H1 (cell line): ENCODE measurements around the gene TRIP11. TPM values are rescaled to one million over a fixed set of nuclear protein-coding genes. Genes with fewer than 3 reads are reported as not detected.

ENCODE experiments used
- CTCF ChIA-PET: fragments of 300-600 bp; sonication (Branson Sonifier 250); formaldehyde crosslinking; loops from one replicate; lab custom pipeline; 2021; ENCODE audit not compliant: partially characterized antibody; lab: Charles Lee
- POLR2A ChIA-PET: fragments of 300-600 bp; sonication (Branson Sonifier 250); formaldehyde crosslinking; loops from one replicate; lab custom pipeline; 2021; ENCODE audit warnings: inconsistent platforms; ENCODE audit not compliant: partially characterized antibody; lab: Charles Lee
- DNase-seq, 2 experiments: peaks; one replicate each; pipeline versions ENCODE4 v3.0.0 to v3.0.0-alpha.2; 2010 to 2022; ENCODE audit warnings: low spot score in 2 of 2, low read depth in 1 of 2, mixed read lengths in 1 of 2
- FAIRE-seq: peaks from 2 replicates; lab custom pipeline; 2011; peaks lifted over from hg19 to GRCh38; lab: Jason Lieb, UNC
- H2AFZ ChIP-seq: 2 replicates; pipeline ENCODE4 v1.8.1; 2012; ENCODE audit warnings: low read length, inconsistent platforms
- H2AK5ac ChIP-seq: 2 replicates; pipeline ENCODE4 v1.6.1; 2013; ENCODE audit warnings: low read depth, low read length
- H2BK120ac ChIP-seq: replicated peaks from 2 replicates; pipeline ENCODE3; 2013; ENCODE audit warnings: low read depth, low read length, inconsistent platforms
- H2BK12ac ChIP-seq: 2 replicates; pipeline ENCODE4 v1.6.1; 2013; ENCODE audit warnings: low read depth, low read length
- H2BK15ac ChIP-seq: 2 replicates; pipeline ENCODE4 v1.6.1; 2013; ENCODE audit warnings: low read length
- H2BK20ac ChIP-seq: 2 replicates; pipeline ENCODE4 v1.6.1; 2013; ENCODE audit warnings: low read length
- H2BK5ac ChIP-seq: 2 replicates; pipeline ENCODE4 v1.6.1; 2013; ENCODE audit warnings: low read depth, low read length
- H3K14ac ChIP-seq: 2 replicates; pipeline ENCODE4 v1.6.1; 2013; ENCODE audit warnings: inconsistent platforms; ENCODE audit not compliant: insufficient read length
- H3K18ac ChIP-seq: 2 replicates; pipeline ENCODE4 v1.6.1; 2013; ENCODE audit warnings: low read length; ENCODE audit errors: extremely low read depth
- H3K23ac ChIP-seq: 2 replicates; pipeline ENCODE4 v1.6.1; 2013; ENCODE audit warnings: inconsistent platforms; ENCODE audit not compliant: insufficient read length
- H3K23me2 ChIP-seq: 2 replicates; pipeline ENCODE4 v1.6.1; 2013; ENCODE audit warnings: low read depth, low read length
- H3K27ac ChIP-seq: 2 replicates; pipeline ENCODE4 v1.6.1; 2011; ENCODE audit warnings: low read depth, low read length, inconsistent platforms
- H3K27me3 ChIP-seq, 4 experiments: replicated peaks in 1 of 4; 1 replicate in 1 of 4; 2 replicates in 3 of 4; pipeline versions ENCODE4 v1.6.1 to v1.8.1; 2011 to 2013; ENCODE audit warnings: low read length in 3 of 4, mild to moderate bottlenecking in 3 of 4, inconsistent platforms in 2 of 4, mixed read lengths in 2 of 4, moderate library complexity in 1 of 4; ENCODE audit not compliant: control insufficient read depth in 3 of 4, insufficient read depth in 3 of 4; ENCODE audit errors: extremely low read depth in 1 of 4
- H3K36me3 ChIP-seq, 4 experiments: 2 replicates each; pipeline versions ENCODE4 v1.6.1 to v1.8.1; 2011 to 2013; ENCODE audit warnings: mild to moderate bottlenecking in 4 of 4, low read length in 3 of 4, moderate library complexity in 2 of 4, control low read depth in 1 of 4, inconsistent platforms in 1 of 4; ENCODE audit not compliant: insufficient read depth in 4 of 4, control insufficient read depth in 2 of 4
- H3K4ac ChIP-seq: replicated peaks from 2 replicates; pipeline ENCODE3; 2013; ENCODE audit warnings: low read length, low read depth, mixed read lengths, inconsistent platforms; ENCODE audit not compliant: insufficient read length
- H3K4me1 ChIP-seq, 4 experiments: replicated peaks in 1 of 4; 1 replicate in 1 of 4; 2 replicates in 3 of 4; pipeline versions ENCODE4 v1.6.1 to v1.8.1; 2011 to 2013; ENCODE audit warnings: low read length in 3 of 4, inconsistent platforms in 2 of 4, mixed read lengths in 1 of 4; ENCODE audit not compliant: insufficient read depth in 4 of 4, control insufficient read depth in 3 of 4
- H3K4me2 ChIP-seq, 2 experiments: 2 replicates each; pipeline versions ENCODE4 v1.6.1 to v1.8.1; 2011 to 2013; ENCODE audit warnings: low read depth in 2 of 2, low read length in 2 of 2, control low read depth in 1 of 2, inconsistent platforms in 1 of 2, mild to moderate bottlenecking in 1 of 2; ENCODE audit not compliant: insufficient read depth in 1 of 2
- H3K4me3 ChIP-seq, 4 experiments: fragments of 200-600, 300-600 bp in 1 of 4; sonication (generic), shearing (Covaris generic), sonication (Bioruptor Twin) in 1 of 4; 2 replicates each; pipeline versions ENCODE4 v1.5.1 to v1.8.1; 2011 to 2016; ENCODE audit warnings: low read length in 4 of 4, low read depth in 3 of 4, control low read depth in 2 of 4, inconsistent platforms in 2 of 4, mild to moderate bottlenecking in 2 of 4, mixed read lengths in 1 of 4, moderate library complexity in 1 of 4; ENCODE audit not compliant: insufficient read depth in 2 of 4; ENCODE audit errors: extremely low read depth in 1 of 4
- H3K56ac ChIP-seq: replicated peaks from 2 replicates; pipeline ENCODE3; 2013; ENCODE audit warnings: low read depth, mild to moderate bottlenecking, mixed read lengths, low read length, inconsistent platforms; ENCODE audit not compliant: insufficient read length
- H3K79me1 ChIP-seq: 2 replicates; pipeline ENCODE4 v1.6.1; 2013; ENCODE audit warnings: low read depth, low read length, control low read depth
- H3K79me2 ChIP-seq, 2 experiments: 2 replicates each; pipeline versions ENCODE4 v1.6.1 to v1.8.1; 2012 to 2013; ENCODE audit warnings: low read length in 2 of 2, mild to moderate bottlenecking in 2 of 2, inconsistent platforms in 1 of 2; ENCODE audit not compliant: insufficient read depth in 2 of 2, control insufficient read depth in 1 of 2
- H3K9ac ChIP-seq, 4 experiments: replicated peaks in 1 of 4; 1 replicate in 1 of 4; 2 replicates in 3 of 4; pipeline versions ENCODE4 v1.6.1 to v1.8.1; 2011 to 2013; ENCODE audit warnings: low read depth in 3 of 4, low read length in 3 of 4, control low read depth in 2 of 4, mild to moderate bottlenecking in 2 of 4, moderate library complexity in 2 of 4, inconsistent platforms in 1 of 4; ENCODE audit errors: extremely low read depth in 1 of 4
- H3K9me3 ChIP-seq, 2 experiments: 2 replicates each; pipeline versions ENCODE4 v1.6.1 to v1.8.1; 2012 to 2013; ENCODE audit warnings: mild to moderate bottlenecking in 2 of 2, moderate library complexity in 2 of 2, control low read depth in 1 of 2, inconsistent platforms in 1 of 2, low read depth in 1 of 2, low read length in 1 of 2, mixed read lengths in 1 of 2; ENCODE audit not compliant: insufficient read depth in 2 of 2
- H4K20me1 ChIP-seq, 2 experiments: replicated peaks in 1 of 2; 2 replicates each; pipeline versions ENCODE3 to v1.8.1; 2011 to 2013; ENCODE audit warnings: inconsistent platforms in 2 of 2, low read length in 2 of 2, mild to moderate bottlenecking in 1 of 2; ENCODE audit not compliant: insufficient read depth in 2 of 2, control insufficient read depth in 1 of 2
- H4K5ac ChIP-seq: 2 replicates; pipeline ENCODE4 v1.6.1; 2013; ENCODE audit warnings: low read length, low read depth, mixed read lengths, inconsistent platforms; ENCODE audit not compliant: insufficient read length
- H4K8ac ChIP-seq: 2 replicates; pipeline ENCODE4 v1.8.0; 2013; ENCODE audit warnings: mild to moderate bottlenecking, moderate library complexity, low read length, inconsistent platforms; ENCODE audit not compliant: insufficient read depth; ENCODE audit errors: extremely low read depth
- H4K91ac ChIP-seq: replicated peaks from 2 replicates; pipeline ENCODE3; 2013; ENCODE audit warnings: low read length, mixed read lengths, inconsistent platforms; ENCODE audit not compliant: insufficient read length
- CBX8 ChIP-seq: fragments of 300-800, 300-1000 bp; sonication (generic); IDR thresholded peaks from 2 replicates; pipeline ENCODE4 v1.7.1; 2016; ENCODE audit warnings: low read depth, low read length, borderline replicate concordance
- CEBPB ChIP-seq: IDR thresholded peaks from 2 replicates; pipeline ENCODE4 v1.6.1; 2012; ENCODE audit warnings: low read depth, low read length
- CHD1 ChIP-seq: IDR thresholded peaks from 2 replicates; pipeline ENCODE4 v1.6.1; 2012; ENCODE audit warnings: low read depth, low read length, improper control_type of control experiment
- EP300 ChIP-seq, 2 experiments: IDR thresholded peaks; 1 replicate in 1 of 2; 2 replicates in 1 of 2; pipeline ENCODE4 v1.6.1; 2011 to 2012; ENCODE audit warnings: low read depth in 2 of 2, low read length in 2 of 2, mild to moderate bottlenecking in 2 of 2, borderline replicate concordance in 1 of 2, inconsistent platforms in 1 of 2, moderate library complexity in 1 of 2
- HDAC6 ChIP-seq: IDR thresholded peaks from one replicate; pipeline ENCODE4 v1.7.1; 2012; ENCODE audit warnings: low read depth, mild to moderate bottlenecking, inconsistent platforms, low read length, moderate library complexity
- KDM1A ChIP-seq: fragments of 200-600, 300-600 bp; sonication (generic); IDR thresholded peaks from 2 replicates; pipeline ENCODE4 v1.7.1; 2016; ENCODE audit warnings: mild to moderate bottlenecking, low read length, borderline replicate concordance
- MAX ChIP-seq: IDR thresholded peaks from 2 replicates; pipeline ENCODE4 v1.6.1; 2012; ENCODE audit warnings: inconsistent platforms
- RFX5 ChIP-seq: IDR thresholded peaks from 2 replicates; pipeline ENCODE4 v1.6.1; 2011; ENCODE audit warnings: low read depth, low read length, improper control_type of control experiment, borderline replicate concordance
- SIX5 ChIP-seq: IDR thresholded peaks from 2 replicates; pipeline ENCODE4 v1.6.1; 2011; ENCODE audit warnings: mild to moderate bottlenecking, low read depth, low read length
- SP1 ChIP-seq: IDR thresholded peaks from 2 replicates; pipeline ENCODE4 v1.6.1; 2011; ENCODE audit warnings: low read depth, low read length
- SRF ChIP-seq: IDR thresholded peaks from 2 replicates; pipeline ENCODE4 v1.6.1; 2011; ENCODE audit warnings: mild to moderate bottlenecking, low read depth, low read length, moderate library complexity
- SUZ12 ChIP-seq: fragments of 200-600 bp; sonication (generic); IDR thresholded peaks from 2 replicates; pipeline ENCODE4 v1.6.1; 2012; ENCODE audit warnings: mild to moderate bottlenecking, inconsistent platforms, low read length, moderate library complexity, mixed read lengths
- TBP ChIP-seq: IDR thresholded peaks from 2 replicates; pipeline ENCODE4 v1.6.1; 2011; ENCODE audit warnings: low read depth, low read length, improper control_type of control experiment
- WGBS, 2 experiments: shearing (Covaris generic) in 1 of 2; methylation state at CpG; one replicate each; pipeline versions ENCODE4 v1.1.6 to v1.1.7; 2013 to 2015; ENCODE audit warnings: low lambda C conversion rate in 2 of 2, mixed read lengths in 2 of 2, inconsistent platforms in 1 of 2, low coverage in 1 of 2, missing lambda C conversion rate in 1 of 2; ENCODE audit not compliant: insufficient replicate concordance in 2 of 2, insufficient coverage in 1 of 2, insufficient read length in 1 of 2; ENCODE audit errors: extremely low coverage in 1 of 2, missing lambda C conversion rate in 1 of 2; 5-methylcytosine and 5-hydroxymethylcytosine counted together
- polyA plus RNA-seq, 7 experiments: library from polyadenylated mRNA; depleted of rRNA in 3 of 7; stranded (reverse) in 5 of 7; unstranded in 2 of 7; fragments of >200 nt in 5 of 7; fragments of 200-250 nt in 2 of 7; gene quantifications; 1 replicate in 5 of 7; 2 replicates in 1 of 7; 4 replicates in 1 of 7; pipeline versions ENCODE4 v1.2.1 to v1.2.3, GENCODE V29; 2011 to 2013; ENCODE audit warnings: missing spikeins in 2 of 7, mixed read lengths in 2 of 7
- total RNA-seq: library from RNA; stranded (reverse); fragmentation: NEBNext Ultra II Directional; extraction: Animal tissue kit (Norgen Biotek cat#: 25700); gene quantifications from 2 replicates; pipeline ENCODE4 v1.2.1, GENCODE V29; 2021
- TF ChIP-seq, protein P1 (sequence below): IDR thresholded peaks from 2 replicates; pipeline ENCODE4 v1.6.1; 2012; ENCODE audit warnings: inconsistent platforms

TRIP11 gene
- total and polyA plus RNA-seq, 2 of the 8 experiments (the other 6 are each of a cell fraction or from before 2014, with no cell fraction given), result 3.3 to 30.4 TPM

DNA sequence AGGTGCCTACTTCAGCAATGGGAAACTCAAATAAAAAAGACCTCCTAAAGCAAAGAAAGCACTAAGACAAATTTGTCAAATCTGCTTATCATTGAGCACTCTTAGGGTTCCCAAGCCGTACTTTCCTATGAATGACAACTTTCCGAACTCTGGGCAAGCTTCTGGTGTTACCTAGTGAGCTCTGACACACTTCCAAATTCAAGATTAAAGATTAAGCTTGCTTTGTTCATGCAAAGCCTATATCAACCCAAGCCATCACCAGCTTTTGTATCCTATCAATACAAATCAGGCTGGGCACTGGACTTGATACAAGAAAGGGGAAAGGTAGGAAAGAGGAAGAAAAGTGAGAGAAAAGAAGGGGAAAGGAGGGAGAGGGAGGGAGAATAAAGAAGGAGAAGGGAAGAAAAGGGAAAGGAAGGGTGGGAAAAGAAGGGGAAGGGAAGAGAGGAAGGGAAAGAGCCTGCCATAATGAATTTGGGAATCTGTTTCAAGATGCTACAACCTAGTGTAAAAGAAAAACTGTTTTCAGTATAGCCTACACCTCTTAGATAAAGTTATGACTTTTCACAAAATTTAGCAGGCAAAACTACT, 68.6 kb downstream of the TRIP11 start:
- no peak overlapping the region for H4K5ac ChIP-seq
- no peak overlapping the region for H2AFZ ChIP-seq
- FAIRE-seq (no peak), DNase-seq (no peak)
- no peaks in the 10 kb centered on the region for H3K9me3 ChIP-seq
- no peak overlapping the region for H2AK5ac ChIP-seq
- no peak overlapping the region for H3K56ac ChIP-seq
- no peak overlapping the region for H3K14ac ChIP-seq
- no peak overlapping the region for H2BK5ac ChIP-seq
- H3K4me1 ChIP-seq, result no peaks in the 10 kb centered on the region
- H3K4me3 ChIP-seq, result no peak overlapping the region
- no peaks in the 10 kb centered on the region for H3K79me1 ChIP-seq
- no peak overlapping the region for H3K4ac ChIP-seq
- H3K36me3 ChIP-seq, result peaks cover 5 to 40% (median 9%) of the 10 kb centered on the region in 4 experiments; a peak in 7 of 8 replicates
- H3K79me2 ChIP-seq, result no peaks in the 10 kb centered on the region
- H2BK20ac ChIP-seq, result no peak overlapping the region
- H2BK120ac ChIP-seq, result no peak overlapping the region
- no peak overlapping the region for H3K18ac ChIP-seq
- no peaks in the 10 kb centered on the region for H3K27me3 ChIP-seq
- H2BK15ac ChIP-seq, result no peak overlapping the region
- H3K9ac ChIP-seq, result no peak overlapping the region
- H4K20me1 ChIP-seq, result no peaks in the 10 kb centered on the region
- no peaks in the 10 kb centered on the region for H3K23me2 ChIP-seq
- ChIA-PET CTCF (no interaction called here), POLR2A (no interaction called here)
- no peak overlapping the region for H4K8ac ChIP-seq
- H4K91ac ChIP-seq, result no peak overlapping the region
- WGBS, 2 experiments, result 96% methylated on average over 2 of the region's 2 CpGs; no CpG with 5 or more reads in 1 of the 2 experiments
- H3K4me2 ChIP-seq, result no peak overlapping the region
- H2BK12ac ChIP-seq, result no peak overlapping the region
- no peak overlapping the region for H3K27ac ChIP-seq
- no peak overlapping the region for H3K23ac ChIP-seq
- TF ChIP-seq, protein P1, sequence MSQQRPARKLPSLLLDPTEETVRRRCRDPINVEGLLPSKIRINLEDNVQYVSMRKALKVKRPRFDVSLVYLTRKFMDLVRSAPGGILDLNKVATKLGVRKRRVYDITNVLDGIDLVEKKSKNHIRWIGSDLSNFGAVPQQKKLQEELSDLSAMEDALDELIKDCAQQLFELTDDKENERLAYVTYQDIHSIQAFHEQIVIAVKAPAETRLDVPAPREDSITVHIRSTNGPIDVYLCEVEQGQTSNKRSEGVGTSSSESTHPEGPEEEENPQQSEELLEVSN, result no peak
- TF ChIP-seq SIX5, result no peak
- TF ChIP-seq KDM1A, result no peak
- TF ChIP-seq CBX8, result no peak
- TF ChIP-seq TBP, result no peak
- no peak for TF ChIP-seq HDAC6
- no peak for TF ChIP-seq SUZ12
- no peak for TF ChIP-seq CEBPB
- no peak for TF ChIP-seq EP300 (IDR thresholded peaks at IDR 0.05; ENCODE audit: borderline replicate concordance in 1 of 2, low read depth in 2 of 2, low read length in 2 of 2)
- TF ChIP-seq RFX5, result no peak
- TF ChIP-seq MAX, result no peak
- no peak for TF ChIP-seq CHD1
- no peak for TF ChIP-seq SP1
- TF ChIP-seq SRF, result no peak
